GM10248 (cell line): ENCODE measurements around the gene NPAS2.

ENCODE experiments used
- CTCF ChIA-PET: fragments of 300-600 bp; sonication (Branson Sonifier 250); formaldehyde crosslinking; extraction: SDS; loops from one replicate; lab custom pipeline; 2021; ENCODE audit warnings: antibody characterized with exemption; lab: Yijun Ruan, JAX
- POLR2A ChIA-PET: fragments of 350-650 bp; sonication (Branson Sonifier 250); formaldehyde crosslinking; extraction: SDS; loops from one replicate; lab custom pipeline; 2020; ENCODE audit warnings: antibody characterized with exemption; lab: Yijun Ruan, JAX
- DNase-seq: peaks from one replicate; pipeline ENCODE4 v3.0.0; 2012; ENCODE audit errors: extremely low spot score
- TF ChIP-seq, protein P1 (sequence below): IDR thresholded peaks from 2 replicates; pipeline ENCODE4 v1.5.1; 2012; ENCODE audit warnings: mild to moderate bottlenecking, low read depth; ENCODE audit errors: extremely low read depth, missing control alignments, control extremely low read depth

NPAS2 gene

DNA sequence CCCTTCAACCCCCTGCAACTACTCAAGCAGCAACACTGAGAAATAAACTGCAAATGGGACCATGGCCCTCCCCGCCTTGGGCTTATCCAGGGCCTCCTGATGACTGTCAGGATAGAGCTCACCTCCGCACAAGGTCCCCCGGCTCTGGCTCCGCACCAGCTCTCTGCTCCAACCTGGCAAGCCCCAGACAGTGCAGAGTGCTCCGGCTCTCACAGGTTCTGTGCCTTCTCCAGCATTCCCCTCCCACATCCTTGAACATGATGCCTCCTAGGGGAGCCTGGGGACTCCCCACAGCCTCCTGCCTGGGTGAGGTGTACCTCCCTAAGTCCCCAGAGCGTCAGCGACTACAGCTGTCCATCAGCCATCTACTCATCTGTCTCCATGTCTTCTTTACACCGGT, 26.7 kb upstream of the NPAS2 start:
- ChIA-PET POLR2A (no interaction called here), CTCF (interaction anchor here (1.0 kb wide), 1 partner anchor 13 kb away, joined by 3 read pairs; no protein-coding TSS in a partner anchor)
- TF ChIP-seq, protein P1, sequence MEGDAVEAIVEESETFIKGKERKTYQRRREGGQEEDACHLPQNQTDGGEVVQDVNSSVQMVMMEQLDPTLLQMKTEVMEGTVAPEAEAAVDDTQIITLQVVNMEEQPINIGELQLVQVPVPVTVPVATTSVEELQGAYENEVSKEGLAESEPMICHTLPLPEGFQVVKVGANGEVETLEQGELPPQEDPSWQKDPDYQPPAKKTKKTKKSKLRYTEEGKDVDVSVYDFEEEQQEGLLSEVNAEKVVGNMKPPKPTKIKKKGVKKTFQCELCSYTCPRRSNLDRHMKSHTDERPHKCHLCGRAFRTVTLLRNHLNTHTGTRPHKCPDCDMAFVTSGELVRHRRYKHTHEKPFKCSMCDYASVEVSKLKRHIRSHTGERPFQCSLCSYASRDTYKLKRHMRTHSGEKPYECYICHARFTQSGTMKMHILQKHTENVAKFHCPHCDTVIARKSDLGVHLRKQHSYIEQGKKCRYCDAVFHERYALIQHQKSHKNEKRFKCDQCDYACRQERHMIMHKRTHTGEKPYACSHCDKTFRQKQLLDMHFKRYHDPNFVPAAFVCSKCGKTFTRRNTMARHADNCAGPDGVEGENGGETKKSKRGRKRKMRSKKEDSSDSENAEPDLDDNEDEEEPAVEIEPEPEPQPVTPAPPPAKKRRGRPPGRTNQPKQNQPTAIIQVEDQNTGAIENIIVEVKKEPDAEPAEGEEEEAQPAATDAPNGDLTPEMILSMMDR, result no peak
- no peak for DNase-seq

DNA sequence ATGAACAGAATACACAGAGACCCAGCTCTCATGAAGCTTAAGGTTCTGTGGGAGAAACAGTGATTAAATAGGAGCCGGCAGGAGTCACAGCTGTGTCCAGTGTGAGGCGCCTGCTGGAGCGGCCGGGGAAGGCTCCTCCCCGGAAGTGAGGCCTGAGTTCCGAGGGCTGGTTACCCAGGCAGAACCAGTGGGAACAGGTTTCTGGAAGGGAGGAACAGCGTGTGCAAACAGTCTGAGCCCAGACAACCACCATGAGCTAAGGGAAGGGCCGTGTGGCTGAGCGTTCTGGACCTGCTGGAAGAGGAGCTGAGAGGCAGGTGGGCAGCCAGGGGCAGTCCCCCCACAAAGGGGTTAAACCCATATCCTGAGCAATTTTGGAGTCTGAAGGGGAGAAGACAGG, 26.0 kb upstream of the NPAS2 start:
- no peak for DNase-seq
- TF ChIP-seq, protein P1, result no peak
- ChIA-PET POLR2A (no interaction called here), CTCF (interaction anchor here (1.0 kb wide), 1 partner anchor 14 kb away, joined by 3 read pairs; no protein-coding TSS in a partner anchor)

DNA sequence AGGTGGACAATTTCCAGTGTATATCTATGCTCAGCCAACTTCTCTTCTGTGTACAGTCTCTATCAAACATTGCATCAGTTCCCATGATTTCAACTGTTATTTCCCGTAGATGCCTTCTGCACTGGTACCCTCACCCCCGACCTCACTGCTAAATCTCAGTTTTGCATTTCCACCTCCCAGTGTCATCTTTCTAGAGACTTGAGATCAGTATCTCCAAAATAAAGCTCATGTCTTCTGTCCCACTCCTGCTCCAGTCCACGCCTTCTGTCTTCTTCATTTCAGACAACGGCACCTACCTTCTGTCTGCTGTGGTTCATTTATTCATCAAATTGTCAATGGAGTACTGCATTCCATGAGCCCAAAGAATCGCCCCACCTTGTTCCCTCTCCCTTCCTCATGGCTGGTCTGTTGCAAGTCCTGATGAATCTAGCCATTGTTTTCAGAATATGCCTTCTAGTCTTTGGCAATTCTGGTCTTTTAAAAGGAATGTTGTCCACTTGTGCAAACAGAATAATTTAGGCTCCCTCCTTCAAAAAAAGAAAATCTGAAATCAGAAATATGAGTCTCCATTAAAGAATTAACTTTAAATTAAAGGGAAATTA, 23.3 kb upstream of the NPAS2 start:
- TF ChIP-seq, protein P1, result no peak
- no peak for DNase-seq
- ChIA-PET POLR2A (no interaction called here), CTCF (no interaction called here)

DNA sequence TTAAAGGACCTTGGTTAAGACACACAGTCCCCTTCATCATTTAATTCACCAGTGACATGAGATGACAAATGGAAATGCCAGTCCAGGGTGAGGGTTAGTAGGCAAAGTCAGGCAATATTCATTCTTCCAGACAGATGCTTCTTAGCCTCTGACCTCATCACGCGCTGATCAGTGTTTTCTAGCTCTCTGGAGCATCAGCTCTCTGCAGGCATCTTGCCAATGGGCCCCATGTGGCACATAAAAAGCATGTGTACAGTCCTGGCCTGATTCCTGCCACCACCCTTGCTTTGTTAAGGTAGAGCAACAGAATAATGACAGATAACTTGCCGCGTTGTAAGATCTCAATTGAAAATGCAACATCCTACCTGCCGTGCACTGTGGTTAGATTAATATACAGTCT, 20.3 kb upstream of the NPAS2 start:
- TF ChIP-seq, protein P1, result no peak
- no peak for DNase-seq
- POLR2A ChIA-PET, result no interaction called here
- CTCF ChIA-PET, result interaction anchor here (2.0 kb wide), 1 partner anchor 19 kb away, joined by 5 read pairs; no protein-coding TSS in a partner anchor

DNA sequence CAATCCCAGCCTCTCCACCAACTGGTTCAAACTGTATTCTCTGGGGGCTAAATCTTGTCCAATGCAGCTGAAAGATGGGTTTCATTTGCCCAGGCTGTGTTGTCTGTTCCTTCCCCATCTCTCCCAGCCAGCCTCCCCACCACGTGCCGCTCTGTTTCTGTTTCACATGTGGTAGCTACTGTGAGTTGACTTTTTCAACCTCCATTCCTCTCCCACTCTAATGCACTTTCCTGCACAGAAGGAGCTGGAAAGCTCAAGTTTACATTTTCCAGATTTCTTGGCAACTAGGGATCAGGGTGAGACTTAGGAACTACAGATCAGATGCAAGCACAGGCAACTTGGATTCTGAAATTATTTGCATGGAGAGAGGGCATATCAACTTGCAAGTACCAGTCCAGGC, 19.0 kb upstream of the NPAS2 start:
- TF ChIP-seq, protein P1, result no peak
- no peak for DNase-seq
- ChIA-PET POLR2A (no interaction called here), CTCF (interaction anchor here (2.0 kb wide), 1 partner anchor 20 kb away, joined by 5 read pairs; no protein-coding TSS in a partner anchor)

DNA sequence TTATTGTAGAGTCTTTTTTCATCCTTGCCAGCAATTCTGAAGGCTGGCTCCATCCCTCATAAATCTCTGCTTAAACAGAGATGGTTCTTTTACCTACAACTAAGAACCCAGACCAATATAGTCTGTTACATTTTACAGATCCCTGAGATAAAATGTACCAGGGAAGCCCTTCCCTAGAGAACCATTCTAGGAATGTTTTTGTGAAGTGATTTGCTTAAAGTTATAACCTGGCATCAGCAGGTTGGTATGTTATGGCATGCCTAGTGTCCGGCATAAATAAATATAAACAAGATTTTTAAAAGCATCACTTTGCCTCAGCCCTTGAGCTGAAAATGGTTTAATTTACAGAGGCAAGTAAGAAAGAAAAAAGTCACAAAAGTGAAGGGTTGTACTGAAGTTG, 18.5 kb upstream of the NPAS2 start:
- CTCF ChIA-PET, result interaction anchor here (2.0 kb wide), 1 partner anchor 20 kb away, joined by 5 read pairs; no protein-coding TSS in a partner anchor
- POLR2A ChIA-PET, result no interaction called here
- no peak for DNase-seq
- TF ChIP-seq, protein P1, result no peak
